Gastroesophageal sphincter (tissue), 4 donors: ENCODE data around the gene GARIN5B. TPM values are rescaled to one million over a fixed set of nuclear protein-coding genes. Genes with fewer than 3 reads are reported as not detected.

ENCODE experiments used
- ATAC-seq: fragments of 150-250 bp; one replicate; pipeline ENCODE4 v1.9.1; 2016; ENCODE audit warnings: mild to moderate bottlenecking, moderate library complexity
- H3K27ac ChIP-seq, 4 donors: fragments of 200-600 bp; sonication (generic) in 3 of 4; 1 replicate in 3 of 4; 2 replicates in 1 of 4; pipeline ENCODE4 v1.5.1; 2016 to 2019
- H3K27me3 ChIP-seq: fragments of 200-600 bp; sonication (generic); one replicate; pipeline ENCODE4 v1.5.1; 2019
- H3K36me3 ChIP-seq, 2 donors: fragments of 200-600 bp; sonication (generic); one replicate each; pipeline ENCODE4 v1.5.1; 2019; ENCODE audit warnings: control low read depth in 1 of 2
- H3K4me1 ChIP-seq, 3 donors: fragments of 200-600 bp; sonication (generic); 1 replicate in 2 of 3; 2 replicates in 1 of 3; pipeline ENCODE4 v1.5.1; 2016 to 2019; ENCODE audit warnings: control low read depth in 2 of 3
- H3K4me3 ChIP-seq, 2 donors: fragments of 200-600 bp; sonication (generic); one replicate each; pipeline ENCODE4 v1.5.1; 2019; ENCODE audit warnings: mild to moderate bottlenecking in 1 of 2, moderate library complexity in 1 of 2
- H3K9me3 ChIP-seq, 3 donors: fragments of 200-600 bp; sonication (generic); one replicate each; pipeline ENCODE4 v1.5.1; 2017 to 2019; ENCODE audit warnings: control low read depth in 2 of 3
- CTCF ChIP-seq, 4 experiments: fragments of 200-600 bp in 2 of 4; fragments of 450-650 bp in 2 of 4; sonication (generic) in 1 of 4; IDR thresholded peaks; one replicate each; pipeline ENCODE4 v1.5.1; 2017 to 2019; ENCODE audit warnings: antibody characterized with exemption in 4 of 4, mild to moderate bottlenecking in 2 of 4, moderate library complexity in 2 of 4
- EP300 ChIP-seq: sonication (generic); formaldehyde crosslinking; IDR thresholded peaks from one replicate; pipeline ENCODE4 v1.6.1; 2017; ENCODE audit warnings: antibody characterized with exemption, mild to moderate bottlenecking
- POLR2A ChIP-seq, 2 donors: fragments of 450-650 bp; IDR thresholded peaks; one replicate each; pipeline ENCODE4 v1.6.1; 2017; ENCODE audit warnings: antibody characterized with exemption in 2 of 2, mild to moderate bottlenecking in 2 of 2, moderate library complexity in 1 of 2
- POLR2AphosphoS5 ChIP-seq: sonication (generic); formaldehyde crosslinking; IDR thresholded peaks from one replicate; pipeline ENCODE4 v1.6.1; 2017; ENCODE audit warnings: antibody characterized with exemption
- WGBS, 2 donors: methylation state at CpG; one replicate each; pipeline ENCODE4 v1.1.5; 2018; ENCODE audit warnings: low coverage in 1 of 2; 5-methylcytosine and 5-hydroxymethylcytosine counted together
- total RNA-seq, 4 donors: library from RNA; depleted of rRNA; stranded (reverse); fragments of >200 nt; gene quantifications; one replicate each; pipeline ENCODE4 v1.1.0, GENCODE V29; 2016

GARIN5B gene
- total RNA-seq, 4 donors from 2014 or later = not detected

- Histone ChIP-seq H3K4me1 (peaks cover 0 to 48% (median 20%) of the 10 kb centered on the region in 3 donors), H3K27me3 (no peaks in the 10 kb centered on the region), H3K36me3 (peaks cover 0 to 39% of the 10 kb centered on the region in 2 donors), H3K4me3 (peak overlapping the region in 1 of 2 donors; percentile 73), H3K9me3 (no peaks in the 10 kb centered on the region), H3K27ac (peak overlapping the region in 1 of 4 donors; percentile 98)
- TF ChIP-seq POLR2A (IDR thresholded peaks at IDR 0.05) (no peak), CTCF (IDR thresholded peaks at IDR 0.05) (no peak), EP300 (no peak), POLR2AphosphoS5 (no peak)
- ATAC-seq = no peak
- 73 to 82% methylated on average over 2 to 10 of the region's 50 CpGs for WGBS, 2 donors
These were observed 21.2 kb downstream of the GARIN5B start for GRCh38 chr19:55341595-55342531.

GRCh38 chr19:55341171-55341588, 21.9 kb downstream of the GARIN5B start:
- Histone ChIP-seq H3K27me3 (no peaks in the 10 kb centered on the region), H3K27ac (peak overlapping the region in 3 of 4 donors; percentile 44 to 98 (median 87)), H3K4me1 (peaks cover 0 to 46% (median 20%) of the 10 kb centered on the region in 3 donors), H3K9me3 (no peaks in the 10 kb centered on the region), H3K4me3 (peak overlapping the region; percentile 73 to 94), H3K36me3 (peaks cover 0 to 32% of the 10 kb centered on the region in 2 donors)
- no peak for TF ChIP-seq EP300
- no peak for TF ChIP-seq POLR2AphosphoS5
- no peak for TF ChIP-seq CTCF (IDR thresholded peaks at IDR 0.05)
- TF ChIP-seq POLR2A (IDR thresholded peaks at IDR 0.05) = no peak
- WGBS, 2 donors = 0 to 20% methylated on average over 1 to 5 of the region's 15 CpGs
- ATAC-seq = no peak

- Histone ChIP-seq H3K27ac (peak overlapping the region in 3 of 4 donors; percentile 44 to 98 (median 87)), H3K4me3 (peak overlapping the region; percentile 73 to 94), H3K9me3 (no peaks in the 10 kb centered on the region), H3K27me3 (peaks cover under 1% of the 10 kb centered on the region), H3K4me1 (peaks cover 0 to 41% (median 20%) of the 10 kb centered on the region in 3 donors), H3K36me3 (peaks cover 0 to 31% of the 10 kb centered on the region in 2 donors)
- TF ChIP-seq POLR2A (IDR thresholded peaks at IDR 0.05) (no peak), EP300 (no peak), CTCF (IDR thresholded peaks at IDR 0.05) (no peak)
- WGBS, 2 donors = 0 to 1% methylated on average over 3 to 19 of the region's 24 CpGs
- no peak for ATAC-seq
These were observed 22.3 kb downstream of the GARIN5B start for GRCh38 chr19:55340784-55341147.

GRCh38 chr19:55339889-55340783, 22.9 kb downstream of the GARIN5B start:
- Histone ChIP-seq H3K4me1 (peaks cover 0 to 35% (median 20%) of the 10 kb centered on the region in 3 donors), H3K9me3 (no peaks in the 10 kb centered on the region), H3K4me3 (peak overlapping the region; percentile 73 to 94), H3K27me3 (peaks cover 6% of the 10 kb centered on the region), H3K36me3 (peaks cover 0 to 31% of the 10 kb centered on the region in 2 donors), H3K27ac (peak overlapping the region; percentile 87 to 98 (median 90))
- 0 to 3% methylated on average over 6 to 22 of the region's 44 CpGs for WGBS, 2 donors
- ATAC-seq = no peak
- TF ChIP-seq EP300 (no peak), POLR2AphosphoS5 (peak; percentile 96), POLR2A (IDR thresholded peaks at IDR 0.05) (peak; percentile 89 to 93), CTCF (IDR thresholded peaks at IDR 0.05) (no peak)
